DMS114 treated with DMSO at 0.1 percent for 48 hours (cell line): ENCODE measurements around the gene FMNL2.

Source experiments
- DNase-seq: peaks from one replicate; lab custom pipeline; 2025; ENCODE audit not compliant: unreplicated experiment; lab: John Stamatoyannopoulos, UW

FMNL2 gene

GRCh38 chr2:152693033-152693432 lies 358.1 kb downstream of the FMNL2 start:
- no peak for DNase-seq

- no peak for DNase-seq
These were observed 359.2 kb downstream of the FMNL2 start for GRCh38 chr2:152694161-152694661.

GRCh38 chr2:152695763-152696162 lies 360.8 kb downstream of the FMNL2 start:
- DNase-seq, result no peak

GRCh38 chr2:152696476-152696875 lies 361.5 kb downstream of the FMNL2 start:
- no peak for DNase-seq
